Measurements from ENCODE around the gene NHSL1. TPM values are rescaled to one million over a fixed set of nuclear protein-coding genes. Genes with fewer than 3 reads are reported as not detected.

NHSL1 gene
- total and polyA plus RNA-seq, 2 of the 8 experiments (the other 6 are each of a cell fraction or from before 2014, with no cell fraction given), result 7.2 to 32.4 TPM

DNA sequence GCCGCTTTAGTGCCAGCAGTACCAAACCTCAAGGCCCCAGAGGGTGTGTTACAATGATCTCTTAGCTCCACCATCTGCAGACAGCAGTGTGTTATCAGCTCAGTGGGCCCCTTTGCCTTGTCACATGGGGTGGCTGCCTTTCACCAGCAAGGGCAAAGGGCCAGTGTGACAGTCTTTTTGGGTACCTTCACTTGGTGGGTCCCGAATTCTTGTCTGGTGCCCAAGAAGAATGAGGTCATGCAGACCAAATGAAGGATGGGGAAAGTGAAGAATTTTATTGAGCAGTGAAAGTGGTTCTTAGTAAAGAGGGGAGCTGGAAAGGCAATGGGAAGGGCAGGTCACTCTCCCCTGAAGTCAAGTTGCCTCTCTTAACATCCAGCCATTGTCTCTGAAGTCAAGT is 124.5 kb downstream of the NHSL1 start (continued):
- TF ChIP-seq, protein P1, sequence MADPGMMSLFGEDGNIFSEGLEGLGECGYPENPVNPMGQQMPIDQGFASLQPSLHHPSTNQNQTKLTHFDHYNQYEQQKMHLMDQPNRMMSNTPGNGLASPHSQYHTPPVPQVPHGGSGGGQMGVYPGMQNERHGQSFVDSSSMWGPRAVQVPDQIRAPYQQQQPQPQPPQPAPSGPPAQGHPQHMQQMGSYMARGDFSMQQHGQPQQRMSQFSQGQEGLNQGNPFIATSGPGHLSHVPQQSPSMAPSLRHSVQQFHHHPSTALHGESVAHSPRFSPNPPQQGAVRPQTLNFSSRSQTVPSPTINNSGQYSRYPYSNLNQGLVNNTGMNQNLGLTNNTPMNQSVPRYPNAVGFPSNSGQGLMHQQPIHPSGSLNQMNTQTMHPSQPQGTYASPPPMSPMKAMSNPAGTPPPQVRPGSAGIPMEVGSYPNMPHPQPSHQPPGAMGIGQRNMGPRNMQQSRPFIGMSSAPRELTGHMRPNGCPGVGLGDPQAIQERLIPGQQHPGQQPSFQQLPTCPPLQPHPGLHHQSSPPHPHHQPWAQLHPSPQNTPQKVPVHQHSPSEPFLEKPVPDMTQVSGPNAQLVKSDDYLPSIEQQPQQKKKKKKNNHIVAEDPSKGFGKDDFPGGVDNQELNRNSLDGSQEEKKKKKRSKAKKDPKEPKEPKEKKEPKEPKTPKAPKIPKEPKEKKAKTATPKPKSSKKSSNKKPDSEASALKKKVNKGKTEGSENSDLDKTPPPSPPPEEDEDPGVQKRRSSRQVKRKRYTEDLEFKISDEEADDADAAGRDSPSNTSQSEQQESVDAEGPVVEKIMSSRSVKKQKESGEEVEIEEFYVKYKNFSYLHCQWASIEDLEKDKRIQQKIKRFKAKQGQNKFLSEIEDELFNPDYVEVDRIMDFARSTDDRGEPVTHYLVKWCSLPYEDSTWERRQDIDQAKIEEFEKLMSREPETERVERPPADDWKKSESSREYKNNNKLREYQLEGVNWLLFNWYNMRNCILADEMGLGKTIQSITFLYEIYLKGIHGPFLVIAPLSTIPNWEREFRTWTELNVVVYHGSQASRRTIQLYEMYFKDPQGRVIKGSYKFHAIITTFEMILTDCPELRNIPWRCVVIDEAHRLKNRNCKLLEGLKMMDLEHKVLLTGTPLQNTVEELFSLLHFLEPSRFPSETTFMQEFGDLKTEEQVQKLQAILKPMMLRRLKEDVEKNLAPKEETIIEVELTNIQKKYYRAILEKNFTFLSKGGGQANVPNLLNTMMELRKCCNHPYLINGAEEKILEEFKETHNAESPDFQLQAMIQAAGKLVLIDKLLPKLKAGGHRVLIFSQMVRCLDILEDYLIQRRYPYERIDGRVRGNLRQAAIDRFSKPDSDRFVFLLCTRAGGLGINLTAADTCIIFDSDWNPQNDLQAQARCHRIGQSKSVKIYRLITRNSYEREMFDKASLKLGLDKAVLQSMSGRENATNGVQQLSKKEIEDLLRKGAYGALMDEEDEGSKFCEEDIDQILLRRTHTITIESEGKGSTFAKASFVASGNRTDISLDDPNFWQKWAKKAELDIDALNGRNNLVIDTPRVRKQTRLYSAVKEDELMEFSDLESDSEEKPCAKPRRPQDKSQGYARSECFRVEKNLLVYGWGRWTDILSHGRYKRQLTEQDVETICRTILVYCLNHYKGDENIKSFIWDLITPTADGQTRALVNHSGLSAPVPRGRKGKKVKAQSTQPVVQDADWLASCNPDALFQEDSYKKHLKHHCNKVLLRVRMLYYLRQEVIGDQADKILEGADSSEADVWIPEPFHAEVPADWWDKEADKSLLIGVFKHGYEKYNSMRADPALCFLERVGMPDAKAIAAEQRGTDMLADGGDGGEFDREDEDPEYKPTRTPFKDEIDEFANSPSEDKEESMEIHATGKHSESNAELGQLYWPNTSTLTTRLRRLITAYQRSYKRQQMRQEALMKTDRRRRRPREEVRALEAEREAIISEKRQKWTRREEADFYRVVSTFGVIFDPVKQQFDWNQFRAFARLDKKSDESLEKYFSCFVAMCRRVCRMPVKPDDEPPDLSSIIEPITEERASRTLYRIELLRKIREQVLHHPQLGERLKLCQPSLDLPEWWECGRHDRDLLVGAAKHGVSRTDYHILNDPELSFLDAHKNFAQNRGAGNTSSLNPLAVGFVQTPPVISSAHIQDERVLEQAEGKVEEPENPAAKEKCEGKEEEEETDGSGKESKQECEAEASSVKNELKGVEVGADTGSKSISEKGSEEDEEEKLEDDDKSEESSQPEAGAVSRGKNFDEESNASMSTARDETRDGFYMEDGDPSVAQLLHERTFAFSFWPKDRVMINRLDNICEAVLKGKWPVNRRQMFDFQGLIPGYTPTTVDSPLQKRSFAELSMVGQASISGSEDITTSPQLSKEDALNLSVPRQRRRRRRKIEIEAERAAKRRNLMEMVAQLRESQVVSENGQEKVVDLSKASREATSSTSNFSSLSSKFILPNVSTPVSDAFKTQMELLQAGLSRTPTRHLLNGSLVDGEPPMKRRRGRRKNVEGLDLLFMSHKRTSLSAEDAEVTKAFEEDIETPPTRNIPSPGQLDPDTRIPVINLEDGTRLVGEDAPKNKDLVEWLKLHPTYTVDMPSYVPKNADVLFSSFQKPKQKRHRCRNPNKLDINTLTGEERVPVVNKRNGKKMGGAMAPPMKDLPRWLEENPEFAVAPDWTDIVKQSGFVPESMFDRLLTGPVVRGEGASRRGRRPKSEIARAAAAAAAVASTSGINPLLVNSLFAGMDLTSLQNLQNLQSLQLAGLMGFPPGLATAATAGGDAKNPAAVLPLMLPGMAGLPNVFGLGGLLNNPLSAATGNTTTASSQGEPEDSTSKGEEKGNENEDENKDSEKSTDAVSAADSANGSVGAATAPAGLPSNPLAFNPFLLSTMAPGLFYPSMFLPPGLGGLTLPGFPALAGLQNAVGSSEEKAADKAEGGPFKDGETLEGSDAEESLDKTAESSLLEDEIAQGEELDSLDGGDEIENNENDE (IDR thresholded peaks at IDR 0.05; ENCODE audit: insufficient replicate concordance, low read length), result no peak
- TF ChIP-seq, protein P2, sequence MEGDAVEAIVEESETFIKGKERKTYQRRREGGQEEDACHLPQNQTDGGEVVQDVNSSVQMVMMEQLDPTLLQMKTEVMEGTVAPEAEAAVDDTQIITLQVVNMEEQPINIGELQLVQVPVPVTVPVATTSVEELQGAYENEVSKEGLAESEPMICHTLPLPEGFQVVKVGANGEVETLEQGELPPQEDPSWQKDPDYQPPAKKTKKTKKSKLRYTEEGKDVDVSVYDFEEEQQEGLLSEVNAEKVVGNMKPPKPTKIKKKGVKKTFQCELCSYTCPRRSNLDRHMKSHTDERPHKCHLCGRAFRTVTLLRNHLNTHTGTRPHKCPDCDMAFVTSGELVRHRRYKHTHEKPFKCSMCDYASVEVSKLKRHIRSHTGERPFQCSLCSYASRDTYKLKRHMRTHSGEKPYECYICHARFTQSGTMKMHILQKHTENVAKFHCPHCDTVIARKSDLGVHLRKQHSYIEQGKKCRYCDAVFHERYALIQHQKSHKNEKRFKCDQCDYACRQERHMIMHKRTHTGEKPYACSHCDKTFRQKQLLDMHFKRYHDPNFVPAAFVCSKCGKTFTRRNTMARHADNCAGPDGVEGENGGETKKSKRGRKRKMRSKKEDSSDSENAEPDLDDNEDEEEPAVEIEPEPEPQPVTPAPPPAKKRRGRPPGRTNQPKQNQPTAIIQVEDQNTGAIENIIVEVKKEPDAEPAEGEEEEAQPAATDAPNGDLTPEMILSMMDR (IDR thresholded peaks at IDR 0.05; ENCODE audit: control extremely low read depth in 1 of 3, insufficient read depth in 1 of 3, low read depth in 1 of 3, low read length in 3 of 3), result no peak
- TF ChIP-seq RNF2 (IDR thresholded peaks at IDR 0.05; ENCODE audit: borderline replicate concordance, low read depth, low read length, missing control alignments, poor library complexity, severe bottlenecking) (no peak), PHF8 (conservative IDR thresholded peaks at IDR 0.05; ENCODE audit: low read depth, low read length) (no peak), RXRA (IDR thresholded peaks at IDR 0.05; ENCODE audit: insufficient read depth, low read depth, low read length) (no peak), SRF (IDR thresholded peaks at IDR 0.05; ENCODE audit: low read depth, low read length) (no peak), EP300 (IDR thresholded peaks at IDR 0.05; ENCODE audit: borderline replicate concordance in 1 of 2, low read depth in 2 of 2, low read length in 2 of 2) (no peak), MAFK (IDR thresholded peaks at IDR 0.05; ENCODE audit: low read depth, low read length) (no peak)
